GM12878 (cell line): ENCODE measurements around the gene PEX26. TPM values are rescaled to one million over a fixed set of nuclear protein-coding genes. Genes with fewer than 3 reads are reported as not detected.
"Not testable (repeated sequence)": the region's sequence is repeated elsewhere in the genome, so short reads cannot be mapped to it uniquely, and the experiment has no call there.

Experiments used
- ATAC-seq: fragments of 200-7000 bp; cut with Tn5 transposase; 3 replicates; pipeline ENCODE4 v1.9.1; 2020; ENCODE audit warnings: mild to moderate bottlenecking, moderate library complexity
- BruUV-seq: library from RNA; stranded (reverse); fragments of 400-500 nt; replicated peaks from 2 replicates; lab custom pipeline; 2021; lab: Mats Ljungman, UMichigan
- CTCF ChIA-PET: fragments of 300-600 bp; sonication (Branson Sonifier 250); formaldehyde crosslinking; extraction: SDS; loops from one replicate; lab custom pipeline; 2021; ENCODE audit warnings: inconsistent platforms; lab: Yijun Ruan, JAX
- POLR2A ChIA-PET: fragments of 350-600 bp; formaldehyde crosslinking; extraction: SDS; loops from one replicate; lab custom pipeline; 2021; ENCODE audit warnings: inconsistent platforms; lab: Charles Lee
- RAD21 ChIA-PET: fragments of 300-600 bp; sonication (Branson Sonifier 250); formaldehyde crosslinking; loops from one replicate; lab custom pipeline; 2023; ENCODE audit warnings: antibody characterized with exemption; ENCODE audit not compliant: unreplicated experiment; lab: Charles Lee
- SMC1A ChIA-PET: fragments of 300-600 bp; sonication (Branson Sonifier 250); formaldehyde crosslinking; loops from one replicate; lab custom pipeline; 2023; ENCODE audit not compliant: unreplicated experiment, uncharacterized antibody; lab: Charles Lee
- DNase-seq: peaks from one replicate; pipeline ENCODE4 v3.0.0-alpha.2; 2011; ENCODE audit warnings: low read depth, low spot score
- FAIRE-seq: peaks from 3 replicates; lab custom pipeline; 2011; peaks lifted over from hg19 to GRCh38; lab: Jason Lieb, UNC
- H2AFZ ChIP-seq: 2 replicates; pipeline ENCODE4 v1.6.0; 2011; ENCODE audit warnings: low read depth, low read length, control low read depth; ENCODE audit not compliant: control insufficient read depth
- H3K27ac ChIP-seq: 2 replicates; pipeline ENCODE4 v1.5.1; 2011; ENCODE audit warnings: control low read depth; ENCODE audit not compliant: control insufficient read depth, insufficient read depth
- H3K27me3 ChIP-seq, 2 experiments: replicated peaks in 1 of 2; 2 replicates each; pipeline versions ENCODE4 v1.6.0 to v1.6.1; 2011; ENCODE audit warnings: low read length in 1 of 2; ENCODE audit not compliant: control insufficient read depth in 2 of 2, insufficient read depth in 2 of 2
- H3K36me3 ChIP-seq, 2 experiments: 2 replicates each; pipeline ENCODE4 v1.5.1; 2011; ENCODE audit warnings: low read length in 1 of 2; ENCODE audit not compliant: control insufficient read depth in 2 of 2, insufficient read depth in 2 of 2
- H3K4me1 ChIP-seq: 2 replicates; pipeline ENCODE4 v1.6.1; 2011; ENCODE audit warnings: mild to moderate bottlenecking, low read length, moderate library complexity, mixed read lengths; ENCODE audit not compliant: control insufficient read depth, insufficient read depth
- H3K4me2 ChIP-seq: 2 replicates; pipeline ENCODE4 v1.6.0; 2011; ENCODE audit warnings: control low read depth; ENCODE audit not compliant: control insufficient read depth, insufficient read depth
- H3K4me3 ChIP-seq: fragments of 200-600 bp; sonication (generic); 2 replicates; pipeline ENCODE4 v1.5.1; 2016
- H3K79me2 ChIP-seq: 2 replicates; pipeline ENCODE4 v1.6.0; 2011; ENCODE audit warnings: low read length; ENCODE audit not compliant: control insufficient read depth, insufficient read depth
- H3K9ac ChIP-seq: 2 replicates; pipeline ENCODE4 v1.8.0; 2011; ENCODE audit warnings: low read length, control low read depth, mixed read lengths; ENCODE audit not compliant: control insufficient read depth, insufficient read depth
- H3K9me3 ChIP-seq: replicated peaks from 3 replicates; pipeline ENCODE4 v1.5.1; 2011; ENCODE audit warnings: mild to moderate bottlenecking, low read length; ENCODE audit not compliant: control insufficient read depth, insufficient read depth
- H4K20me1 ChIP-seq: 2 replicates; pipeline ENCODE4 v1.6.0; 2011; ENCODE audit not compliant: control insufficient read depth, insufficient read depth
- WGBS: methylation state at CpG from one replicate; pipeline ENCODE4 v1.1.6; 2016; ENCODE audit warnings: low lambda C conversion rate; ENCODE audit not compliant: insufficient replicate concordance, insufficient coverage; ENCODE audit errors: missing lambda C conversion rate; 5-methylcytosine and 5-hydroxymethylcytosine counted together
- in situ Hi-C: fragments of 300-500 bp; cut with MboI; formaldehyde crosslinking; loops from 9 replicates; pipeline ENCODE4 v1.14.3; 2018; ENCODE audit warnings: mixed read lengths
- intact Hi-C: fragments of 100-400 bp; cut with micrococcal nuclease; formaldehyde crosslinking; loops from one replicate; pipeline ENCODE4 v1.14.2; 2022; ENCODE audit not compliant: unreplicated experiment
- polyA plus RNA-seq, 11 experiments: library from polyadenylated mRNA; depleted of rRNA in 4 of 11; unstranded in 6 of 11; stranded (reverse) in 5 of 11; fragments of >200 nt; fragmentation: Nextera tagmentation in 4 of 11; fragmentation: Illumina TruSeq in 1 of 11; extraction: Ambion mirVana in 4 of 11; extraction: Trizol in 1 of 11; gene quantifications; 1 replicate in 1 of 11; 2 replicates in 10 of 11; pipeline versions ENCODE4 v1.2.1 to v1.2.3, GENCODE V29; 2011 to 2016; ENCODE audit warnings: inconsistent platforms in 2 of 11, missing spikeins in 2 of 11, low read depth in 1 of 11
- total RNA-seq, 4 experiments: library from RNA; depleted of rRNA in 3 of 4; stranded (reverse); fragments of >200 nt in 3 of 4; fragmentation: Illumina TruSeq in 1 of 4; extraction: Trizol in 1 of 4; gene quantifications; 2 replicates each; pipeline versions ENCODE4 v1.2.1 to v1.2.3, GENCODE V29; 2013 to 2021

Gene PEX26
- total and polyA plus RNA-seq, 10 of the 15 experiments (the other 5 are each of a cell fraction or from before 2014, with no cell fraction given) = 0.79 to 50.8 (median 22.4) TPM

GRCh38 chr22:18051113-18051512 lies 26.7 kb upstream of the PEX26 start:
- H3K27ac ChIP-seq, SMC1A ChIA-PET, POLR2A ChIA-PET, H3K4me1 ChIP-seq, H3K79me2 ChIP-seq, intact Hi-C loops, H3K4me3 ChIP-seq, DNase-seq, H4K20me1 ChIP-seq, H3K9me3 ChIP-seq, BruUV-seq, H3K36me3 ChIP-seq, in situ Hi-C loops, H3K27me3 ChIP-seq, H3K9ac ChIP-seq, FAIRE-seq, H3K4me2 ChIP-seq, H2AFZ ChIP-seq, ATAC-seq: not testable (repeated sequence)
- ChIA-PET RAD21 (interaction anchor here (0.8 kb wide), 1 partner anchor 24 kb away, joined by 3 read pairs; no protein-coding TSS in a partner anchor), CTCF (interaction anchor here (1.1 kb wide), 1 partner anchor 25 kb away, joined by 5 read pairs; no protein-coding TSS in a partner anchor)
- WGBS = 69% methylated on average over 10 of the region's 12 CpGs

GRCh38 chr22:18053216-18053946 lies 24.4 kb upstream of the PEX26 start:
- SMC1A ChIA-PET = interaction anchor here (1.9 to 6.2 kb wide), 2 partner anchors 15 to 17 kb away, joined by 5 to 67 read pairs; no protein-coding TSS in a partner anchor
- H3K27ac ChIP-seq, H3K9me3 ChIP-seq, H3K27me3 ChIP-seq, intact Hi-C loops, in situ Hi-C loops, H3K9ac ChIP-seq, RAD21 ChIA-PET, POLR2A ChIA-PET, FAIRE-seq, H2AFZ ChIP-seq, ATAC-seq, H3K4me3 ChIP-seq, H4K20me1 ChIP-seq, H3K36me3 ChIP-seq, BruUV-seq, DNase-seq, H3K4me2 ChIP-seq, H3K79me2 ChIP-seq: not testable (repeated sequence)
- peaks cover 30% of the 10 kb centered on the region for H3K4me1 ChIP-seq
- 89% methylated on average over 23 of the region's 49 CpGs for WGBS
- CTCF ChIA-PET = interaction anchor here (7.6 kb wide), 1 partner anchor 23 kb away, joined by 75 read pairs; the partner anchor contains the start of gene PEX26
